OCI-LY3 (cell line): Measurements from ENCODE around the gene CD6.

Experiments
- H2AFZ ChIP-seq: fragments of 200-600, 300-600 bp; shearing (Covaris generic); 2 replicates; pipeline ENCODE4 v1.6.0; 2014; ENCODE audit warnings: antibody characterized with exemption, low read depth, low read length
- H3K27ac ChIP-seq: fragments of 200-600, 300-600 bp; sonication (generic); 2 replicates; pipeline ENCODE4 v1.5.1; 2014; ENCODE audit warnings: mild to moderate bottlenecking, low read length, moderate library complexity, mixed read lengths
- H3K27me3 ChIP-seq: fragments of 200-600, 300-600 bp; sonication (generic); 2 replicates; pipeline ENCODE4 v1.6.1; 2014; ENCODE audit warnings: low read depth, low read length, mixed read lengths
- H3K36me3 ChIP-seq: fragments of 200-600, 300-600 bp; sonication (generic); replicated peaks from 2 replicates; pipeline ENCODE3; 2014; ENCODE audit warnings: low read depth, low read length, mixed read lengths
- H3K4me1 ChIP-seq: fragments of 300-600, 200-600 bp; sonication (generic); 2 replicates; pipeline ENCODE4 v1.6.1; 2014; ENCODE audit warnings: low read length, mixed read lengths
- H3K4me2 ChIP-seq: fragments of 200-600, 300-600 bp; sonication (generic); 2 replicates; pipeline ENCODE4 v1.6.1; 2014; ENCODE audit warnings: low read length, mixed read lengths
- H3K4me3 ChIP-seq: fragments of 300-600, 200-600 bp; sonication (generic); 2 replicates; pipeline ENCODE4 v1.5.1; 2014; ENCODE audit warnings: antibody characterized with exemption, mild to moderate bottlenecking, low read length, moderate library complexity
- H3K79me2 ChIP-seq: fragments of 300-600, 200-600 bp; shearing (Covaris generic); 2 replicates; pipeline ENCODE4 v1.6.1; 2014; ENCODE audit warnings: mild to moderate bottlenecking, low read length, mixed read lengths
- H3K9ac ChIP-seq: fragments of 300-600, 200-600 bp; shearing (Covaris generic); 2 replicates; pipeline ENCODE4 v1.6.0; 2014; ENCODE audit warnings: mild to moderate bottlenecking, low read length, moderate library complexity
- H3K9me3 ChIP-seq: fragments of 200-600, 300-600 bp; shearing (Covaris generic); 2 replicates; pipeline ENCODE4 v1.6.1; 2014; ENCODE audit warnings: low read length, mixed read lengths; ENCODE audit not compliant: insufficient read depth
- H4K20me1 ChIP-seq: fragments of 200-600, 300-600 bp; sonication (generic); 2 replicates; pipeline ENCODE4 v1.6.1; 2016; ENCODE audit warnings: low read length, mixed read lengths; ENCODE audit not compliant: insufficient read depth
- EZH2phosphoT487 ChIP-seq: fragments of 200-600 bp; shearing (Covaris generic); IDR thresholded peaks from 2 replicates; pipeline ENCODE4 v1.6.1; 2018; ENCODE audit warnings: antibody characterized with exemption, mixed run types, low read depth
- TF ChIP-seq, protein P1 (sequence below): fragments of 200-600, 300-600 bp; sonication (generic); IDR thresholded peaks from 2 replicates; pipeline ENCODE4 v1.5.1; 2014; ENCODE audit warnings: antibody characterized with exemption, low read length, low read depth

Gene CD6

DNA sequence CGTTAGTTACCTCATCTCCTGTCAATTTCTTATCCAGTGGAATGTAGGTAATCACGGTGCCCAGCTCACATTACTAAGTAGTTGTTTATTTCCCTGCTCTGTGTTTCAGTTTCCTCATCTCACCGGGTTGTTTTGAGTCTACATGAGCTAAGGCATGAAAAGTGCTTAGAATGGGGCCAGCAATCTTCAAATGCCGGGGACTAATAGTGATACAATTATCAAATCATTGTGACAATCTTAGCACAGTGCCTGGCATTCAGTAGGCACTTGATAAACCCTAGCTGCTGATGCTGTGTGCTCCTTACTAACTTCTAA, 77.5 kb downstream of the CD6 start:
- Histone ChIP-seq H4K20me1 (no peaks in the 10 kb centered on the region), H3K36me3 (no peaks in the 10 kb centered on the region), H3K4me1 (no peaks in the 10 kb centered on the region), H3K27ac (no peak overlapping the region), H2AFZ (no peak overlapping the region), H3K4me2 (no peak overlapping the region), H3K79me2 (no peaks in the 10 kb centered on the region), H3K4me3 (no peak overlapping the region), H3K27me3 (peaks cover 18% of the 10 kb centered on the region), H3K9ac (no peak overlapping the region), H3K9me3 (no peaks in the 10 kb centered on the region)
- TF ChIP-seq, protein P1, sequence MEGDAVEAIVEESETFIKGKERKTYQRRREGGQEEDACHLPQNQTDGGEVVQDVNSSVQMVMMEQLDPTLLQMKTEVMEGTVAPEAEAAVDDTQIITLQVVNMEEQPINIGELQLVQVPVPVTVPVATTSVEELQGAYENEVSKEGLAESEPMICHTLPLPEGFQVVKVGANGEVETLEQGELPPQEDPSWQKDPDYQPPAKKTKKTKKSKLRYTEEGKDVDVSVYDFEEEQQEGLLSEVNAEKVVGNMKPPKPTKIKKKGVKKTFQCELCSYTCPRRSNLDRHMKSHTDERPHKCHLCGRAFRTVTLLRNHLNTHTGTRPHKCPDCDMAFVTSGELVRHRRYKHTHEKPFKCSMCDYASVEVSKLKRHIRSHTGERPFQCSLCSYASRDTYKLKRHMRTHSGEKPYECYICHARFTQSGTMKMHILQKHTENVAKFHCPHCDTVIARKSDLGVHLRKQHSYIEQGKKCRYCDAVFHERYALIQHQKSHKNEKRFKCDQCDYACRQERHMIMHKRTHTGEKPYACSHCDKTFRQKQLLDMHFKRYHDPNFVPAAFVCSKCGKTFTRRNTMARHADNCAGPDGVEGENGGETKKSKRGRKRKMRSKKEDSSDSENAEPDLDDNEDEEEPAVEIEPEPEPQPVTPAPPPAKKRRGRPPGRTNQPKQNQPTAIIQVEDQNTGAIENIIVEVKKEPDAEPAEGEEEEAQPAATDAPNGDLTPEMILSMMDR: no peak
- TF ChIP-seq EZH2phosphoT487: no peak

DNA sequence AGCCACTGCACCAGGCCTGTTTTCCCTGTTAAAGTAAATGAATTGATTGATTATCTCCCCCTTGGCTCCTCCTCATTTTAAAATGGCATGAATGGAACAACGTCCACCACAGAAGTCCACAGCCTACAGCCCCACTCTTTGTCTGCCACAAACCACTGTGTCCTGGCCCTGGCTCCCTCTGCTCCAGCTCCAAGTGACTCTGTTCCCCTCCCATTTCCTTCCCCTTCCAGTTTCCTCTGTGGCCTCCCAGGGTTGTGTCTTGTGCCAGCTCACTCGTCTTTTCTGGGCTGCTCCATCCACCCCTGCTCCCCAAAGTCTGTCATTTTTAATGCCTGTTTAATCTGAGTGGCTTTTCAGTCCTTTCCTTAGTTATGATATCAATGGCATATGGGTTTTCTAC, 78.4 kb downstream of the CD6 start:
- Histone ChIP-seq H3K27me3 (peaks cover 18% of the 10 kb centered on the region), H3K27ac (no peak overlapping the region), H3K79me2 (no peaks in the 10 kb centered on the region), H3K36me3 (no peaks in the 10 kb centered on the region), H3K9me3 (no peaks in the 10 kb centered on the region), H2AFZ (no peak overlapping the region), H3K4me3 (no peak overlapping the region), H4K20me1 (no peaks in the 10 kb centered on the region), H3K4me1 (no peaks in the 10 kb centered on the region), H3K9ac (no peak overlapping the region), H3K4me2 (no peak overlapping the region)
- TF ChIP-seq EZH2phosphoT487: no peak
- TF ChIP-seq, protein P1: no peak

GRCh38 chr11:61052182-61052972, 80.9 kb downstream of the CD6 start:
- no peaks in the 10 kb centered on the region for H4K20me1 ChIP-seq
- no peak overlapping the region for H2AFZ ChIP-seq
- H3K4me2 ChIP-seq: no peak overlapping the region
- no peaks in the 10 kb centered on the region for H3K4me1 ChIP-seq
- H3K9me3 ChIP-seq: no peaks in the 10 kb centered on the region
- no peaks in the 10 kb centered on the region for H3K79me2 ChIP-seq
- no peak for TF ChIP-seq EZH2phosphoT487
- TF ChIP-seq, protein P1: no peak
- H3K27ac ChIP-seq: no peak overlapping the region
- H3K4me3 ChIP-seq: no peak overlapping the region
- no peaks in the 10 kb centered on the region for H3K36me3 ChIP-seq
- peaks cover 9% of the 10 kb centered on the region for H3K27me3 ChIP-seq
- H3K9ac ChIP-seq: no peak overlapping the region

GRCh38 chr11:61053191-61053590, 81.7 kb downstream of the CD6 start:
- Histone ChIP-seq H3K4me2 (no peak overlapping the region), H3K27me3 (0 out of 2 replicates have a peak, but pooled peaks cover 1% of the 10 kb centered on the region), H3K9me3 (no peaks in the 10 kb centered on the region), H3K36me3 (no peaks in the 10 kb centered on the region), H4K20me1 (no peaks in the 10 kb centered on the region), H2AFZ (no peak overlapping the region), H3K4me3 (no peak overlapping the region), H3K27ac (no peak overlapping the region), H3K4me1 (no peaks in the 10 kb centered on the region), H3K79me2 (no peaks in the 10 kb centered on the region), H3K9ac (no peak overlapping the region)
- no peak for TF ChIP-seq EZH2phosphoT487
- TF ChIP-seq, protein P1: no peak
